ENCODE data around the gene PLTP. TPM values are rescaled to one million over a fixed set of nuclear protein-coding genes. Genes with fewer than 3 reads are reported as not detected.

The PLTP gene
- total RNA-seq, 1 experiment from 2014 or later, result 0.37 TPM

DNA sequence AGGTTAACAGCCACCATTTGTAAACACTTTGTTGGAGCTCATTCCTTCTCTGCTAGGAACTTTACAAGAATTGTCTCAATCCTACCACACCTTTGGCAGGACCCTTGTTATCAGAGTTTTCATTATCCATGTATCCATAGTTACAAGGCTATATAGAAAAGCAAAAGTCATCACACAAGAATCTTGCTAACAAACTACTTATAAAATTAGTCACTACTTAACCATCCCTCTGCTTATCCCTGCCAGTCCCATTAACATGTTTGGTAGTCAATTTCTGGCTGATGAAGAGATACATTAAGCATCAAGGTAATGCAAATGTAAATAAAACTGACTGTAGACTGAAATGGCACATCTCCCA lies 44.2 kb downstream of the PLTP start:
- Mint-ChIP-seq H3K27ac (ENCODE audit: low read depth, unreplicated experiment) (no peak overlapping the region), H3K4me3 (ENCODE audit: unreplicated experiment) (no peak overlapping the region), H3K4me1 (ENCODE audit: insufficient read depth, unreplicated experiment) (peaks cover 6% of the 10 kb centered on the region), H3K9me3 (ENCODE audit: unreplicated experiment) (no peaks in the 10 kb centered on the region), H3K36me3 (ENCODE audit: insufficient read depth, unreplicated experiment) (peaks cover 7% of the 10 kb centered on the region), H3K27me3 (ENCODE audit: insufficient read depth, unreplicated experiment) (no peaks in the 10 kb centered on the region)
- TF ChIP-seq, protein P1, sequence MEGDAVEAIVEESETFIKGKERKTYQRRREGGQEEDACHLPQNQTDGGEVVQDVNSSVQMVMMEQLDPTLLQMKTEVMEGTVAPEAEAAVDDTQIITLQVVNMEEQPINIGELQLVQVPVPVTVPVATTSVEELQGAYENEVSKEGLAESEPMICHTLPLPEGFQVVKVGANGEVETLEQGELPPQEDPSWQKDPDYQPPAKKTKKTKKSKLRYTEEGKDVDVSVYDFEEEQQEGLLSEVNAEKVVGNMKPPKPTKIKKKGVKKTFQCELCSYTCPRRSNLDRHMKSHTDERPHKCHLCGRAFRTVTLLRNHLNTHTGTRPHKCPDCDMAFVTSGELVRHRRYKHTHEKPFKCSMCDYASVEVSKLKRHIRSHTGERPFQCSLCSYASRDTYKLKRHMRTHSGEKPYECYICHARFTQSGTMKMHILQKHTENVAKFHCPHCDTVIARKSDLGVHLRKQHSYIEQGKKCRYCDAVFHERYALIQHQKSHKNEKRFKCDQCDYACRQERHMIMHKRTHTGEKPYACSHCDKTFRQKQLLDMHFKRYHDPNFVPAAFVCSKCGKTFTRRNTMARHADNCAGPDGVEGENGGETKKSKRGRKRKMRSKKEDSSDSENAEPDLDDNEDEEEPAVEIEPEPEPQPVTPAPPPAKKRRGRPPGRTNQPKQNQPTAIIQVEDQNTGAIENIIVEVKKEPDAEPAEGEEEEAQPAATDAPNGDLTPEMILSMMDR (IDR thresholded peaks at IDR 0.05; ENCODE audit: unreplicated experiment), result no peak
- no peak for DNase-seq (ENCODE audit: unreplicated experiment)
- no TSS peak for BruUV-seq (replicated peaks)
- ChIA-PET CTCF (interaction anchor here (0.6 to 0.7 kb wide), 3 partner anchors 15 to 238 kb away, joined by 3 to 4 read pairs (median 4); partner anchors contain the start of gene WFDC10A), POLR2A (interaction anchor here (0.7 to 6.5 kb wide), 8 partner anchors 9 to 76 kb away, joined by 3 to 27 read pairs (median 4); partner anchors contain the start of genes ACOT8, DNTTIP1, PCIF1 and ZSWIM1)
- intact Hi-C loops (cut with micrococcal nuclease), result no loop called here

GRCh38 chr20:45867136-45867818 lies 44.7 kb downstream of the PLTP start:
- H3K9me3 Mint-ChIP-seq (ENCODE audit: unreplicated experiment), result no peaks in the 10 kb centered on the region
- DNase-seq (ENCODE audit: unreplicated experiment), result no peak
- H3K27ac Mint-ChIP-seq (ENCODE audit: low read depth, unreplicated experiment), result no peak overlapping the region
- peaks cover 3% of the 10 kb centered on the region for H3K36me3 Mint-ChIP-seq (ENCODE audit: insufficient read depth, unreplicated experiment)
- intact Hi-C loops (cut with micrococcal nuclease), result no loop called here
- H3K27me3 Mint-ChIP-seq (ENCODE audit: insufficient read depth, unreplicated experiment), result no peaks in the 10 kb centered on the region
- ChIA-PET POLR2A (interaction anchor here (0.6 to 6.5 kb wide), 9 partner anchors 9 to 75 kb away, joined by 3 to 27 read pairs (median 5); partner anchors contain the start of genes ACOT8, DNTTIP1, PCIF1 and ZSWIM1), CTCF (interaction anchor here (0.6 to 0.7 kb wide), 5 partner anchors 14 to 238 kb away, joined by 3 to 4 read pairs (median 3); partner anchors contain the start of genes WFDC10A and ZSWIM1)
- TF ChIP-seq, protein P1 (IDR thresholded peaks at IDR 0.05; ENCODE audit: unreplicated experiment), result no peak
- no TSS peak for BruUV-seq (replicated peaks)
- peaks cover 6% of the 10 kb centered on the region for H3K4me1 Mint-ChIP-seq (ENCODE audit: insufficient read depth, unreplicated experiment)
- no peak overlapping the region for H3K4me3 Mint-ChIP-seq (ENCODE audit: unreplicated experiment)

DNA sequence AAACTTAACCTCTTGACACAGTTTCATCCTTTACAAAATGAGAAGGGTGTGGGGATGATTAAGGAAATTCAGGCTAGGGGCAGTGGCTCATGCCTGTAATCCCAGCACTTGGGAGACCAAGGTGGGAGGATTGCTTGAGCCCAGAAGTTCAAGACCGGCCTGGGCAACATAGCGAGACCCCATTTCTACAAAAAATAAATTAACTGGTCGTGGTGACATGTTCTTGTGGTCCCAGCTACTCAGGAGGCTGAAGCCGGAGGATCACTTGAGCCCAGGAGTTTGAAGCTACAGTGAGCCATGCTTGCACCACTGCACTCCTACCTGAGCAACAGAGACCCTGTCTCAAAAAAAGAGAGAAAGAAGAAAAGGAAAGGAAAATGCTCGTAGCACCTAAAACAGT lies 45.5 kb downstream of the PLTP start:
- DNase-seq (ENCODE audit: unreplicated experiment), result no peak
- no peak overlapping the region for H3K4me3 Mint-ChIP-seq (ENCODE audit: unreplicated experiment)
- TF ChIP-seq, protein P1 (IDR thresholded peaks at IDR 0.05; ENCODE audit: unreplicated experiment), result no peak
- no TSS peak for BruUV-seq (replicated peaks)
- H3K4me1 Mint-ChIP-seq (ENCODE audit: insufficient read depth, unreplicated experiment), result peaks cover 7% of the 10 kb centered on the region
- ChIA-PET CTCF (interaction anchor here (0.6 to 0.9 kb wide), 4 partner anchors 14 to 238 kb away, joined by 3 to 5 read pairs (median 4); no protein-coding TSS in a partner anchor), POLR2A (interaction anchor here (0.6 to 6.5 kb wide), 6 partner anchors 10 to 68 kb away, joined by 3 to 27 read pairs (median 5); partner anchors contain the start of genes ACOT8, PCIF1, ZSWIM1 and ZSWIM3)
- H3K27me3 Mint-ChIP-seq (ENCODE audit: insufficient read depth, unreplicated experiment), result no peaks in the 10 kb centered on the region
- no peaks in the 10 kb centered on the region for H3K9me3 Mint-ChIP-seq (ENCODE audit: unreplicated experiment)
- H3K27ac Mint-ChIP-seq (ENCODE audit: low read depth, unreplicated experiment), result no peak overlapping the region
- intact Hi-C loops (cut with micrococcal nuclease), result no loop called here
- H3K36me3 Mint-ChIP-seq (ENCODE audit: insufficient read depth, unreplicated experiment), result no peaks in the 10 kb centered on the region
